CD14-positive monocyte (primary cell): Measurements from ENCODE around the gene CNPPD1. TPM values are rescaled to one million over a fixed set of nuclear protein-coding genes. Genes with fewer than 3 reads are reported as not detected.
A peak's percentile ranks its signal among the peaks of the same experiment; 100 is the strongest.

Experiments used
- DNase-seq, 3 donors: peaks; one replicate each; pipeline ENCODE4 v3.0.0-alpha.2; 2011 to 2022
- H2AFZ ChIP-seq: 2 replicates; pipeline ENCODE4 v1.6.0; 2012; ENCODE audit warnings: mild to moderate bottlenecking, low read depth, low read length, inconsistent platforms; ENCODE audit not compliant: insufficient read depth, poor library complexity, severe bottlenecking
- H3K27ac ChIP-seq, 2 donors: 1 replicate in 1 of 2; 2 replicates in 1 of 2; pipeline ENCODE4 v1.5.1; 2012 to 2013; ENCODE audit warnings: low read length in 2 of 2, control low read depth in 1 of 2, inconsistent platforms in 1 of 2, low read depth in 1 of 2, mild to moderate bottlenecking in 1 of 2
- H3K27me3 ChIP-seq, 2 donors: one replicate each; pipeline versions ENCODE4 v1.6.0 to v1.6.1; 2011 to 2013; ENCODE audit warnings: low read length in 2 of 2; ENCODE audit not compliant: control insufficient read depth in 2 of 2, insufficient read depth in 2 of 2
- H3K36me3 ChIP-seq, 2 donors: replicated peaks in 1 of 2; 1 replicate in 1 of 2; 2 replicates in 1 of 2; pipeline versions ENCODE4 v1.5.1 to v1.6.1; 2012 to 2013; ENCODE audit warnings: low read length in 2 of 2, control low read depth in 1 of 2, inconsistent platforms in 1 of 2, mild to moderate bottlenecking in 1 of 2; ENCODE audit not compliant: insufficient read depth in 2 of 2, control insufficient read depth in 1 of 2
- H3K4me1 ChIP-seq, 2 donors: 1 replicate in 1 of 2; 2 replicates in 1 of 2; pipeline versions ENCODE4 v1.5.1 to v1.6.1; 2012 to 2013; ENCODE audit warnings: low read length in 2 of 2, control low read depth in 1 of 2, inconsistent platforms in 1 of 2, mild to moderate bottlenecking in 1 of 2, moderate library complexity in 1 of 2; ENCODE audit not compliant: insufficient read depth in 2 of 2, control insufficient read depth in 1 of 2
- H3K4me2 ChIP-seq: replicated peaks from 2 replicates; pipeline ENCODE3; 2012; ENCODE audit warnings: low read length, moderate library complexity, mild to moderate bottlenecking; ENCODE audit not compliant: poor library complexity, severe bottlenecking; ENCODE audit errors: extremely low read depth
- H3K4me3 ChIP-seq, 3 experiments: fragments of 200-600 bp in 1 of 3; sonication (generic) in 1 of 3; replicated peaks in 1 of 3; 1 replicate in 2 of 3; 2 replicates in 1 of 3; pipeline ENCODE4 v1.5.1; 2011 to 2013; ENCODE audit warnings: low read length in 3 of 3, mild to moderate bottlenecking in 3 of 3, control low read depth in 2 of 3, low read depth in 2 of 3, inconsistent platforms in 1 of 3, moderate library complexity in 1 of 3
- H3K79me2 ChIP-seq: 2 replicates; pipeline ENCODE4 v1.6.0; 2012; ENCODE audit warnings: mild to moderate bottlenecking, control low read depth, inconsistent platforms, low read length, moderate library complexity; ENCODE audit not compliant: insufficient read depth
- H3K9ac ChIP-seq: 2 replicates; pipeline ENCODE4 v1.6.0; 2017; ENCODE audit warnings: low read length, mild to moderate bottlenecking; ENCODE audit not compliant: insufficient read depth, poor library complexity, severe bottlenecking
- H3K9me3 ChIP-seq, 2 donors: replicated peaks in 1 of 2; 1 replicate in 1 of 2; 2 replicates in 1 of 2; pipeline versions ENCODE4 v1.5.1 to v1.6.1; 2012 to 2013; ENCODE audit warnings: low read length in 2 of 2, control low read depth in 1 of 2; ENCODE audit not compliant: control insufficient read depth in 1 of 2, insufficient read depth in 1 of 2
- H4K20me1 ChIP-seq: 2 replicates; pipeline ENCODE4 v1.6.0; 2012; ENCODE audit warnings: mild to moderate bottlenecking, low read length, control low read depth, moderate library complexity; ENCODE audit not compliant: insufficient read depth
- H3K27ac Mint-ChIP-seq, 7 donors: one replicate each; pipeline ENCODE4 v1.8.0; 2020; ENCODE audit warnings: mild to moderate bottlenecking in 7 of 7, mixed read lengths in 7 of 7, moderate library complexity in 6 of 7, inconsistent platforms in 2 of 7
- H3K27me3 Mint-ChIP-seq, 3 donors: one replicate each; pipeline ENCODE4 v1.8.0; 2021 to 2022; ENCODE audit warnings: low read depth in 3 of 3, mild to moderate bottlenecking in 3 of 3, mixed read lengths in 3 of 3, moderate library complexity in 3 of 3, inconsistent platforms in 1 of 3
- H3K36me3 Mint-ChIP-seq, 2 donors: one replicate each; pipeline ENCODE4 v1.8.0; 2020; ENCODE audit warnings: mixed read lengths in 2 of 2, inconsistent platforms in 1 of 2, mild to moderate bottlenecking in 1 of 2
- H3K4me1 Mint-ChIP-seq: one replicate; pipeline ENCODE4 v1.8.0; 2020; ENCODE audit warnings: mild to moderate bottlenecking, mixed read lengths
- H3K4me3 Mint-ChIP-seq, 2 donors: one replicate each; pipeline ENCODE4 v1.8.0; 2020; ENCODE audit warnings: mild to moderate bottlenecking in 2 of 2, mixed read lengths in 2 of 2, moderate library complexity in 1 of 2
- H3K9me3 Mint-ChIP-seq, 7 donors: one replicate each; pipeline ENCODE4 v1.8.0; 2020 to 2022; ENCODE audit warnings: mixed read lengths in 7 of 7, mild to moderate bottlenecking in 6 of 7, moderate library complexity in 6 of 7, inconsistent platforms in 2 of 7
- WGBS: methylation state at CpG from one replicate; pipeline ENCODE4 v1.1.5; 2013; ENCODE audit warnings: missing lambda C conversion rate; ENCODE audit not compliant: insufficient coverage; 5-methylcytosine and 5-hydroxymethylcytosine counted together
- intact Hi-C, 2 donors: fragments of 100-400 bp; cut with micrococcal nuclease; formaldehyde crosslinking; loops; one replicate each; pipeline versions ENCODE4 v1.15.0 to v1.15.1; 2023
- polyA plus RNA-seq, 3 donors: library from polyadenylated mRNA; depleted of rRNA in 1 of 3; unstranded in 2 of 3; stranded (reverse) in 1 of 3; fragments of 300-500 nt in 2 of 3; fragments of >200 nt in 1 of 3; fragmentation: Illumina TruSeq in 2 of 3; gene quantifications; 1 replicate in 2 of 3; 2 replicates in 1 of 3; pipeline ENCODE4 v1.2.3, GENCODE V29; 2012 to 2021
- TF ChIP-seq, protein P1 (sequence below): fragments of 200-600 bp; IDR thresholded peaks from one replicate; pipeline ENCODE4 v1.8.0; 2022; ENCODE audit warnings: antibody characterized with exemption, mild to moderate bottlenecking

CNPPD1 gene
- polyA plus RNA-seq, 3 donors = 68.8 to 109 (median 71.3) TPM

DNA sequence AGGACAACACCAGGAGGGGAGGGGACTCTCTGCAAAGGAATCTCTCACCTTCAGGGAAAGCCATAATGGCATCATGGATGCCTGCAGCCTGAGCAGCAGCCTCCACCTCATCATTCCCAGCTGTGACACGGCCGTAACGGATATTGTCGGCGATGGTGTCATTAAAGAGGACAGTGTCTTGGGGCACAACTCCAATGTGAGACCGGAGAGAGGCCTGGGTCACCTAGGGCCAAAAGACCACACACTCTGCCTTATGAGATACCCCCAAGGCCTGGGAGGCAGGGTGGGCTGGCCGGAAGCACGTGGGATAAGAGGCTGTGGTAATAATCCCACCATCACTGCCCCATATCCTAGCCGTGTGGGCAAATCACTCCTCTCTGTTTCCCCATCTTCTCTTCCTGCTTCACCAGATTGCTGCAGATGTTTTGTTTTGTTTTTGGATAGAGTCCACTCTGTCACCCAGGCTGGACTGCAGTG lies 34.2 kb upstream of the CNPPD1 start:
- Histone ChIP-seq H3K79me2 (no peaks in the 10 kb centered on the region), H2AFZ (no peak overlapping the region), H3K27me3 (peaks cover 0 to under 1% of the 10 kb centered on the region in 2 donors), H3K4me2 (no peak overlapping the region), H3K36me3 (peaks cover 16 to 31% of the 10 kb centered on the region in 2 donors), H3K9me3 (no peaks in the 10 kb centered on the region), H3K4me3 (no peak overlapping the region), H4K20me1 (peaks cover 10% of the 10 kb centered on the region), H3K4me1 (peaks cover 17 to 19% of the 10 kb centered on the region in 2 donors), H3K9ac (no peak overlapping the region), H3K27ac (no peak overlapping the region)
- Mint-ChIP-seq H3K4me1 (peaks cover 39% of the 10 kb centered on the region), H3K27me3 (peaks cover 2 to 16% (median 8%) of the 10 kb centered on the region in 3 donors), H3K9me3 (peaks cover 0 to under 1% (median 0%) of the 10 kb centered on the region in 7 donors), H3K36me3 (peaks cover 43 to 49% of the 10 kb centered on the region in 2 donors), H3K4me3 (no peak overlapping the region), H3K27ac (peak overlapping the region in 1 of 7 donors; percentile 45)
- intact Hi-C loops = loop anchor here (2.0 to 5.0 kb wide), 3 partner anchors 40 to 50 kb away; partner anchors contain the start of genes NHEJ1 (in 2 of the 2) and SLC23A3 (in 1 of the 2)
- TF ChIP-seq, protein P1, sequence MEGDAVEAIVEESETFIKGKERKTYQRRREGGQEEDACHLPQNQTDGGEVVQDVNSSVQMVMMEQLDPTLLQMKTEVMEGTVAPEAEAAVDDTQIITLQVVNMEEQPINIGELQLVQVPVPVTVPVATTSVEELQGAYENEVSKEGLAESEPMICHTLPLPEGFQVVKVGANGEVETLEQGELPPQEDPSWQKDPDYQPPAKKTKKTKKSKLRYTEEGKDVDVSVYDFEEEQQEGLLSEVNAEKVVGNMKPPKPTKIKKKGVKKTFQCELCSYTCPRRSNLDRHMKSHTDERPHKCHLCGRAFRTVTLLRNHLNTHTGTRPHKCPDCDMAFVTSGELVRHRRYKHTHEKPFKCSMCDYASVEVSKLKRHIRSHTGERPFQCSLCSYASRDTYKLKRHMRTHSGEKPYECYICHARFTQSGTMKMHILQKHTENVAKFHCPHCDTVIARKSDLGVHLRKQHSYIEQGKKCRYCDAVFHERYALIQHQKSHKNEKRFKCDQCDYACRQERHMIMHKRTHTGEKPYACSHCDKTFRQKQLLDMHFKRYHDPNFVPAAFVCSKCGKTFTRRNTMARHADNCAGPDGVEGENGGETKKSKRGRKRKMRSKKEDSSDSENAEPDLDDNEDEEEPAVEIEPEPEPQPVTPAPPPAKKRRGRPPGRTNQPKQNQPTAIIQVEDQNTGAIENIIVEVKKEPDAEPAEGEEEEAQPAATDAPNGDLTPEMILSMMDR = no peak
- no peak for DNase-seq
- WGBS = 100% methylated on average over 4 of the region's 9 CpGs

DNA sequence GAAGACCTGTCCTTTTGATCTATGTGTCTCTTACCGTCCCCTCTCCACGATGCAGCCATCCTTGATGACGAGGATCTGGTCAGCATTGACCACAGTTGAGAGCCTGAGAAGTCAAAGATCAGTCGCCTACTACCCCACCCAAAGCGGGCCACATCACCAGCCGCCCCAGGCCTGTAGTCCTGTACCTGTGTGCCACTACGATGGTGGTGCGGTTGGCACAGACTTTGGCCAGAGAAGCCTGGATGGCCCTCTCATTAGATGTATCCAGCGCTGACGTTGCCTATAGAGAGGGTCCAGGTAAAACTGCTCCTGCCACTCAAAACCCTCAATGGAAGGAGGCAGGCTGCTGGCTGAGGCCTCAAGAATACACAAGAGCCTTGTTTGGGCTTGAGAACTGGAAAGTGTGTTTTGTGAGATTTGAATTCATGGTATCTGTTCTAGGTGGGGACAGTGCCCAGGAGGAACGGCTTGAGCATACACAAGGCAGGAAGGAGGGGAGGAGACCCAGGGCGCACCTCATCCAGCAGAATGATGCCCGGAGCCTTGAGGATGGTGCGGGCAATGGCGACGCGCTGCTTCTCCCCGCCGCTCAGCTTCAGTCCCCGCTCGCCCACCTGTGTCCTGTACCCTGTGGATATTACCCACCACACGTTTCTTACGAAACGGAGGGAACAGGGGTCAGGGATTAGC lies 33.6 kb upstream of the CNPPD1 start:
- Mint-ChIP-seq H3K9me3 (no peaks in the 10 kb centered on the region), H3K36me3 (peaks cover 43 to 48% of the 10 kb centered on the region in 2 donors), H3K4me1 (peaks cover 39% of the 10 kb centered on the region), H3K27me3 (peaks cover 0 to 14% (median 8%) of the 10 kb centered on the region in 3 donors), H3K4me3 (no peak overlapping the region), H3K27ac (no peak overlapping the region)
- no peak overlapping the region for H2AFZ ChIP-seq
- WGBS = 89% methylated on average over 20 of the region's 24 CpGs
- DNase-seq = no peak
- no peaks in the 10 kb centered on the region for H3K27me3 ChIP-seq
- no peak overlapping the region for H3K27ac ChIP-seq
- intact Hi-C loops = loop anchor here (2.0 to 5.0 kb wide), 3 partner anchors 40 to 50 kb away; partner anchors contain the start of genes NHEJ1 (in 2 of the 2) and SLC23A3 (in 1 of the 2)
- H3K79me2 ChIP-seq = no peaks in the 10 kb centered on the region
- no peak overlapping the region for H3K4me2 ChIP-seq
- no peak overlapping the region for H3K4me3 ChIP-seq
- H3K4me1 ChIP-seq = peaks cover 19 to 21% of the 10 kb centered on the region in 2 donors
- H3K9me3 ChIP-seq = no peaks in the 10 kb centered on the region
- no peak overlapping the region for H3K9ac ChIP-seq
- H3K36me3 ChIP-seq = peaks cover 16 to 31% of the 10 kb centered on the region in 2 donors
- TF ChIP-seq, protein P1 = no peak
- H4K20me1 ChIP-seq = peaks cover 10% of the 10 kb centered on the region
